Measurements from ENCODE around the gene ANKRD13D. TPM values are rescaled to one million over a fixed set of nuclear protein-coding genes. Genes with fewer than 3 reads are reported as not detected.

ANKRD13D gene
- total and polyA plus RNA-seq, 8 donors, result 9.8 to 60.7 (median 14.9) TPM

GRCh38 chr11:67309661-67310061 is 20.6 kb downstream of the ANKRD13D start:
- intact Hi-C loops (cut with DNase I), result loop anchor here in 2 of 3 donors (5.0 to 10.0 kb wide), 2 partner anchors 42 to 225 kb away; partner anchors contain the start of gene GRK2 (in 2 of the 2)
- peaks cover 0 to 1% (median 0%) of the 10 kb centered on the region in 3 donors for H3K4me1 ChIP-seq
- FAIRE-seq (no peak), DNase-seq (peak in 2 of 6 donors; percentile 33 to 68), ATAC-seq (no peak)
- no peaks in the 10 kb centered on the region for H3K27me3 ChIP-seq
- 91 to 92% methylated on average over 14 of the region's 14 CpGs for WGBS, 2 donors
- H3K9me3 ChIP-seq, result no peaks in the 10 kb centered on the region
- TF ChIP-seq, protein P1, sequence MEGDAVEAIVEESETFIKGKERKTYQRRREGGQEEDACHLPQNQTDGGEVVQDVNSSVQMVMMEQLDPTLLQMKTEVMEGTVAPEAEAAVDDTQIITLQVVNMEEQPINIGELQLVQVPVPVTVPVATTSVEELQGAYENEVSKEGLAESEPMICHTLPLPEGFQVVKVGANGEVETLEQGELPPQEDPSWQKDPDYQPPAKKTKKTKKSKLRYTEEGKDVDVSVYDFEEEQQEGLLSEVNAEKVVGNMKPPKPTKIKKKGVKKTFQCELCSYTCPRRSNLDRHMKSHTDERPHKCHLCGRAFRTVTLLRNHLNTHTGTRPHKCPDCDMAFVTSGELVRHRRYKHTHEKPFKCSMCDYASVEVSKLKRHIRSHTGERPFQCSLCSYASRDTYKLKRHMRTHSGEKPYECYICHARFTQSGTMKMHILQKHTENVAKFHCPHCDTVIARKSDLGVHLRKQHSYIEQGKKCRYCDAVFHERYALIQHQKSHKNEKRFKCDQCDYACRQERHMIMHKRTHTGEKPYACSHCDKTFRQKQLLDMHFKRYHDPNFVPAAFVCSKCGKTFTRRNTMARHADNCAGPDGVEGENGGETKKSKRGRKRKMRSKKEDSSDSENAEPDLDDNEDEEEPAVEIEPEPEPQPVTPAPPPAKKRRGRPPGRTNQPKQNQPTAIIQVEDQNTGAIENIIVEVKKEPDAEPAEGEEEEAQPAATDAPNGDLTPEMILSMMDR (IDR thresholded peaks at IDR 0.05), result no peak
- no peak overlapping the region for H3K27ac ChIP-seq
- no peak overlapping the region for H3K4me3 ChIP-seq
- peaks cover 0 to 15% (median 0%) of the 10 kb centered on the region in 3 donors for H3K36me3 ChIP-seq

DNA sequence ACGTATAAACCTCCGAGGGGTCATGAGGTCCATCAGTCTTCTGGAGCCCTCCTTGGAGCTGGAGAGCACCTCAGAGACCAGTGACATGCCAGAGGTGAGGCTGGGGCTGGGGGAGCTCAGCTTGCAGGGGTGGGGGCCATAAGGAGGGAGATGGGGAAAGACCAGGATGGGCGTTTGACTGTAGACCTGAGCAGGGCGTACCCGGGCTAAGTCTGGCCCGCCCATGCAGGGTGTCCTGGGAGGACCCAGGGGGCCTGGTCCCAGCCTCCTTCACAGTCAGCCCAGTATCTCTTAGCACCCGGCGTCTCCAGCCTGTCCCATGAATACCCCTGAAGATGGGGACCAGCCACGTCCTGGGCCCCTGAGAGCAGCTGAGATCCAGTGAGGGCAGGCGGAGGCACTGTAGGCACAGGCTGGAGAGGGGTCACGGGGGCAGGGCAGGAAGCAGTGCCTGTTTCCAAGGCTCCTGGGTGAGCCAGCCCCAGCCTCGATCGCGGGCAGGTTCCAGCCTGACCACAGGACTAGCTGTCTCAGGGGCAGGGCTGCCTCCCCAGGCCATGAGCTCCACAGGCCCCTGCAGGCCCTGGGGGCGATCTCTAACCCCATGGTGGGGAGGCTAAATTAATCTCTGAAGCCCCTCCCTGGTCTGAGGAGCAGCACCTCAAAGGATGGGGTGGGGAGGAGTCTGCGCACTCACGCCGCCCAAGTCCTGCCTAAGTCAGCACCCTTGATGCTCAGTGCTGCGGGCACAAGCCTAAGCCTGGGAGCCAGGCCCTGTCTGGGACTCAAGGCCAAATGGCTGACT is 21.3 kb downstream of the ANKRD13D start:
- DNase-seq, result peak in 1 of 6 donors; percentile 76
- intact Hi-C loops (cut with DNase I), result loop anchor here in 2 of 3 donors (5.0 to 10.0 kb wide), 2 partner anchors 43 to 226 kb away; partner anchors contain the start of gene GRK2 (in 2 of the 2)
- H3K9me3 ChIP-seq, result no peaks in the 10 kb centered on the region
- peaks cover 0 to 15% (median 0%) of the 10 kb centered on the region in 3 donors for H3K36me3 ChIP-seq
- no peaks in the 10 kb centered on the region for H3K4me1 ChIP-seq
- TF ChIP-seq, protein P1 (IDR thresholded peaks at IDR 0.05), result no peak
- ATAC-seq, result no peak
- no peak for FAIRE-seq
- 92% methylated on average over 17 to 19 of the region's 19 CpGs for WGBS, 2 donors
- H3K4me3 ChIP-seq, result no peak overlapping the region
- no peak overlapping the region for H3K27ac ChIP-seq
- no peaks in the 10 kb centered on the region for H3K27me3 ChIP-seq

DNA sequence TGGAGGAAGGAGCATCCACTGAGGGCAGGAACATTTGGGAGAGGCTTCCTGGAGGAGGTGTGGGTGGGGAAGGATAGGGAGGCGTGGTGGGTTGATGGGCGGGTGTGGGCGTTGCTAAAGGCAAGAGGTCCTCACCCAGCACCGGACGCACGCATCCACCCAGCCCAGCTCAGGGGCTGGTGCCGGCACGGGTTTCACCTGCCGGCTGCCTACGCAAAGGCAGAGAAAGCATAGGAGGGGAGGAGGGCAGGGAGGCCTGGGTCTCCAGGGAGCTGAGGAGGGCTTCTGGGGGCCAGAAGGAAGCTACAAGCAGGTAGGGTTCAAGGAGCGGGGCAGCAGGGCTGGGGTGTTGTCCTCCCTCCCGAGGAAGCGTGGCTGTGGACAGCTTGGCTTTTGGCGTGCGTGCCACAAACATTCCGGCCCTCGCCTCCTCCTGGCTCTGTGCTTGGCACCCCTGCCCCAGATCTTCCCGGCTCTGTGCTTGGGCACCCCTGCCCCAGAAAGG is 22.0 kb downstream of the ANKRD13D start:
- Histone ChIP-seq H3K27me3 (no peaks in the 10 kb centered on the region), H3K4me3 (no peak overlapping the region), H3K27ac (no peak overlapping the region), H3K36me3 (peaks cover 0 to 15% (median 0%) of the 10 kb centered on the region in 3 donors), H3K4me1 (no peaks in the 10 kb centered on the region), H3K9me3 (no peaks in the 10 kb centered on the region)
- TF ChIP-seq, protein P1 (IDR thresholded peaks at IDR 0.05), result no peak
- ATAC-seq (no peak), DNase-seq (peak in 1 of 6 donors; percentile 69), FAIRE-seq (no peak)
- intact Hi-C loops (cut with DNase I), result loop anchor here in 2 of 3 donors (5.0 to 10.0 kb wide), 2 partner anchors 44 to 226 kb away; partner anchors contain the start of gene GRK2 (in 2 of the 2)
- 86 to 89% methylated on average over 15 to 18 of the region's 18 CpGs for WGBS, 2 donors

GRCh38 chr11:67311556-67312082 is 22.5 kb downstream of the ANKRD13D start:
- Histone ChIP-seq H3K4me3 (no peak overlapping the region), H3K27ac (no peak overlapping the region), H3K9me3 (no peaks in the 10 kb centered on the region), H3K36me3 (peaks cover 0 to 15% (median 0%) of the 10 kb centered on the region in 3 donors), H3K27me3 (no peaks in the 10 kb centered on the region), H3K4me1 (peaks cover 0 to 4% (median 0%) of the 10 kb centered on the region in 3 donors)
- 89 to 93% methylated on average over 15 of the region's 15 CpGs for WGBS, 2 donors
- FAIRE-seq, result no peak
- DNase-seq, result no peak
- peak in 2 of 4 donors; percentile 3 to 8 for ATAC-seq
- intact Hi-C loops (cut with DNase I), result loop anchor here in 2 of 3 donors (5.0 to 10.0 kb wide), 2 partner anchors 44 to 227 kb away; partner anchors contain the start of gene GRK2 (in 2 of the 2)
- TF ChIP-seq, protein P1 (IDR thresholded peaks at IDR 0.05), result no peak
